Ishikawa (cell line): ENCODE measurements around the gene RPS6KA2.

Experiments
- CEBPB ChIP-seq: IDR thresholded peaks from 2 replicates; pipeline ENCODE4 v1.6.1; 2012
- EGR1 ChIP-seq: IDR thresholded peaks from 2 replicates; pipeline ENCODE4 v1.6.1; 2012
- EP300 ChIP-seq: IDR thresholded peaks from 2 replicates; pipeline ENCODE4 v1.6.1; 2012; ENCODE audit warnings: borderline replicate concordance
- NFIC ChIP-seq: IDR thresholded peaks from 2 replicates; pipeline ENCODE4 v1.6.1; 2012
- RAD21 ChIP-seq: IDR thresholded peaks from 2 replicates; pipeline ENCODE4 v1.6.1; 2012; ENCODE audit warnings: low read depth
- TAF1 ChIP-seq: IDR thresholded peaks from 2 replicates; pipeline ENCODE4 v1.6.1; 2012; ENCODE audit warnings: low read depth, mild to moderate bottlenecking
- TCF12 ChIP-seq: IDR thresholded peaks from 2 replicates; pipeline ENCODE4 v1.6.1; 2012; ENCODE audit warnings: low read depth
- YY1 ChIP-seq: IDR thresholded peaks from 2 replicates; pipeline ENCODE4 v1.6.1; 2012; ENCODE audit warnings: low read depth
- ZBTB7A ChIP-seq: IDR thresholded peaks from 2 replicates; pipeline ENCODE4 v1.6.1; 2012; ENCODE audit warnings: low read depth
- TF ChIP-seq, protein P1 (sequence below): IDR thresholded peaks from 2 replicates; pipeline ENCODE4 v1.6.1; 2012
- TF ChIP-seq, protein P2 (sequence below): IDR thresholded peaks from 2 replicates; pipeline ENCODE4 v1.6.1; 2012; ENCODE audit warnings: low read depth, mild to moderate bottlenecking
- TF ChIP-seq, protein P3 (sequence below): IDR thresholded peaks from 2 replicates; pipeline ENCODE4 v1.6.1; 2012

DNA sequence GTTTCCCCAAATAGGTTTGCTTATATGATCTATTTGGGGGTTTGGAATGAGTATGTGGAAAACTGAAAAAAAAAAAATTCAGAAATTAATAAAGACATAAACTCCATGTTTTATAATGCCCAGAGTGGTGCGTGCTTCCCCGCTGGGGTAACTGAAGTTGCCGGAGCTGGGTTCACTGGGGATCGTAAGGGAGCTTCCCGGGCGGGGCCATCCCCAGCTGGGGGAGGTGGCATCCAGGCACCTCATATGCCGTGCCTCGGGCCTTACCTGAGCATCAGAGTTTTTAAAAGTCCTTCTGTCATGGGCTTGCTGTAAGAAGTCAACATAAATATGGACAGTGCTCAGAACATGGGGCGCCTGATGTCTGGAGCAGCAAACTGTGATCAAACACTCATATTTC lies 22.7 kb downstream of the RPS6KA2 start:
- TF ChIP-seq EGR1 (no peak), EP300 (no peak), YY1 (no peak), CEBPB (no peak), ZBTB7A (no peak), RAD21 (no peak), NFIC (no peak), TAF1 (no peak), TCF12 (no peak)
- TF ChIP-seq, protein P1, sequence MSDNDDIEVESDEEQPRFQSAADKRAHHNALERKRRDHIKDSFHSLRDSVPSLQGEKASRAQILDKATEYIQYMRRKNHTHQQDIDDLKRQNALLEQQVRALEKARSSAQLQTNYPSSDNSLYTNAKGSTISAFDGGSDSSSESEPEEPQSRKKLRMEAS, result no peak
- TF ChIP-seq, protein P2, sequence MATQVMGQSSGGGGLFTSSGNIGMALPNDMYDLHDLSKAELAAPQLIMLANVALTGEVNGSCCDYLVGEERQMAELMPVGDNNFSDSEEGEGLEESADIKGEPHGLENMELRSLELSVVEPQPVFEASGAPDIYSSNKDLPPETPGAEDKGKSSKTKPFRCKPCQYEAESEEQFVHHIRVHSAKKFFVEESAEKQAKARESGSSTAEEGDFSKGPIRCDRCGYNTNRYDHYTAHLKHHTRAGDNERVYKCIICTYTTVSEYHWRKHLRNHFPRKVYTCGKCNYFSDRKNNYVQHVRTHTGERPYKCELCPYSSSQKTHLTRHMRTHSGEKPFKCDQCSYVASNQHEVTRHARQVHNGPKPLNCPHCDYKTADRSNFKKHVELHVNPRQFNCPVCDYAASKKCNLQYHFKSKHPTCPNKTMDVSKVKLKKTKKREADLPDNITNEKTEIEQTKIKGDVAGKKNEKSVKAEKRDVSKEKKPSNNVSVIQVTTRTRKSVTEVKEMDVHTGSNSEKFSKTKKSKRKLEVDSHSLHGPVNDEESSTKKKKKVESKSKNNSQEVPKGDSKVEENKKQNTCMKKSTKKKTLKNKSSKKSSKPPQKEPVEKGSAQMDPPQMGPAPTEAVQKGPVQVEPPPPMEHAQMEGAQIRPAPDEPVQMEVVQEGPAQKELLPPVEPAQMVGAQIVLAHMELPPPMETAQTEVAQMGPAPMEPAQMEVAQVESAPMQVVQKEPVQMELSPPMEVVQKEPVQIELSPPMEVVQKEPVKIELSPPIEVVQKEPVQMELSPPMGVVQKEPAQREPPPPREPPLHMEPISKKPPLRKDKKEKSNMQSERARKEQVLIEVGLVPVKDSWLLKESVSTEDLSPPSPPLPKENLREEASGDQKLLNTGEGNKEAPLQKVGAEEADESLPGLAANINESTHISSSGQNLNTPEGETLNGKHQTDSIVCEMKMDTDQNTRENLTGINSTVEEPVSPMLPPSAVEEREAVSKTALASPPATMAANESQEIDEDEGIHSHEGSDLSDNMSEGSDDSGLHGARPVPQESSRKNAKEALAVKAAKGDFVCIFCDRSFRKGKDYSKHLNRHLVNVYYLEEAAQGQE, result no peak
- TF ChIP-seq, protein P3, sequence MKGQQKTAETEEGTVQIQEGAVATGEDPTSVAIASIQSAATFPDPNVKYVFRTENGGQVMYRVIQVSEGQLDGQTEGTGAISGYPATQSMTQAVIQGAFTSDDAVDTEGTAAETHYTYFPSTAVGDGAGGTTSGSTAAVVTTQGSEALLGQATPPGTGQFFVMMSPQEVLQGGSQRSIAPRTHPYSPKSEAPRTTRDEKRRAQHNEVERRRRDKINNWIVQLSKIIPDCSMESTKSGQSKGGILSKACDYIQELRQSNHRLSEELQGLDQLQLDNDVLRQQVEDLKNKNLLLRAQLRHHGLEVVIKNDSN, result no peak
